Lung (tissue), 12 donors: ENCODE data around the gene VPS41. TPM values are rescaled to one million over a fixed set of nuclear protein-coding genes. Genes with fewer than 3 reads are reported as not detected.
A peak's percentile ranks its signal among the peaks of the same experiment; 100 is the strongest.

Experiments used
- ATAC-seq: fragments of 200-7000 bp; cut with Tn5 transposase; one replicate; pipeline ENCODE4 v1.9.1; 2020; ENCODE audit warnings: moderate number of reproducible peaks; ENCODE audit not compliant: insufficient read depth, low FRiP score
- DNase-seq, 3 donors: peaks; one replicate each; pipeline ENCODE4 v3.0.0-alpha.2; 2013 to 2017
- H3K27ac ChIP-seq, 2 donors: one replicate each; pipeline ENCODE4 v1.5.1; 2013; ENCODE audit warnings: mild to moderate bottlenecking in 2 of 2, moderate library complexity in 2 of 2, control low read depth in 1 of 2, inconsistent platforms in 1 of 2, low read depth in 1 of 2, low read length in 1 of 2
- H3K27me3 ChIP-seq, 3 donors: one replicate each; pipeline ENCODE4 v1.5.1; 2013; ENCODE audit warnings: low read length in 2 of 3; ENCODE audit not compliant: control insufficient read depth in 3 of 3, insufficient read depth in 3 of 3
- H3K36me3 ChIP-seq, 4 donors: one replicate each; pipeline ENCODE4 v1.5.1; 2013; ENCODE audit warnings: low read length in 4 of 4, mild to moderate bottlenecking in 1 of 4, moderate library complexity in 1 of 4; ENCODE audit not compliant: control insufficient read depth in 4 of 4, insufficient read depth in 4 of 4
- H3K4me1 ChIP-seq, 5 donors: one replicate each; pipeline ENCODE4 v1.5.1; 2013; ENCODE audit warnings: low read length in 5 of 5, mild to moderate bottlenecking in 2 of 5, moderate library complexity in 1 of 5; ENCODE audit not compliant: control insufficient read depth in 5 of 5, insufficient read depth in 5 of 5
- H3K4me3 ChIP-seq: one replicate; pipeline ENCODE4 v1.5.1; 2013; ENCODE audit warnings: mild to moderate bottlenecking, control low read depth, moderate library complexity
- H3K9ac ChIP-seq, 2 donors: one replicate each; pipeline ENCODE4 v1.5.1; 2013; ENCODE audit warnings: low read length in 2 of 2, control low read depth in 1 of 2; ENCODE audit not compliant: insufficient read depth in 1 of 2
- H3K9me3 ChIP-seq, 4 donors: one replicate each; pipeline ENCODE4 v1.5.1; 2013; ENCODE audit warnings: low read length in 3 of 4, mild to moderate bottlenecking in 1 of 4, moderate library complexity in 1 of 4; ENCODE audit not compliant: control insufficient read depth in 4 of 4, insufficient read depth in 3 of 4
- WGBS, 2 donors: extraction: QIAGEN DNeasy Blood & Tissue Kit; methylation state at CpG; one replicate each; pipeline ENCODE4 v1.1.7; 2013; 5-methylcytosine and 5-hydroxymethylcytosine counted together
- polyA plus RNA-seq, 2 donors: library from polyadenylated mRNA; stranded (reverse); fragments of 200-250 nt; gene quantifications; one replicate each; pipeline ENCODE4 v1.2.1, GENCODE V29; 2013
- total RNA-seq, 2 donors: library from RNA; depleted of rRNA in 1 of 2; stranded (reverse); fragments of >200 nt in 1 of 2; gene quantifications; one replicate each; pipeline ENCODE4 v1.2.1, GENCODE V29; 2014 to 2021
- TF ChIP-seq, protein P1 (sequence below): IDR thresholded peaks from 2 replicates; pipeline ENCODE4 v1.5.1; 2012; ENCODE audit warnings: mild to moderate bottlenecking; ENCODE audit errors: control extremely low read depth, extremely low read depth
- donor health status: control.
- donor health status: control.
- donor health status: Bipolar disorder and iron deficiency.
- donor health status: healthy.
- donor health status: DM: yes; HTN: yes; CAD: no.

VPS41 gene
- total and polyA plus RNA-seq, 4 donors = 13.8 to 88.6 (median 48.1) TPM

DNA sequence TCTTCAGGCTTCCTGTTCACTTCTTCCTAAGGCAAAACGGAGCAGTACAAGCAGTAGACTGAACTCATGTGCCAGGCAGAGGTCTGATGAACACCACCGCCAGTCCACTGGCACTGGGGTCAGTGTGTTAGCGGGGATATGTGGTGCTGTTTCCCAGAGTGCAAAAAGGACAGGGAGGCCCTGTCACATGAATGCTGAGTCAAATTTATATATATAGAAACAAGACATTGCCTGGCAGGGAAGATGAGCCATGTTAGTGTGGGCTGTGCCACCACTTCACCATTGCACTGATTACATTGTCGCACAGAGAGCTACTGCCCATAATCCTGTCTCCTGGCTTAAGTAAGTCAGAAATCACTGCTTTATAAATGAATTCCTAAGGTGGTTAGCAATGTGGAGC, 155.6 kb downstream of the VPS41 start:
- Histone ChIP-seq H3K27ac (peak overlapping the region in 1 of 2 donors; percentile 61), H3K36me3 (peaks cover 10 to 19% (median 14%) of the 10 kb centered on the region in 4 donors), H3K9ac (no peak overlapping the region), H3K4me3 (no peak overlapping the region), H3K4me1 (peaks cover 0 to 3% (median 0%) of the 10 kb centered on the region in 5 donors), H3K9me3 (no peaks in the 10 kb centered on the region), H3K27me3 (no peaks in the 10 kb centered on the region)
- ATAC-seq (no peak), DNase-seq (no peak)
- TF ChIP-seq, protein P1, sequence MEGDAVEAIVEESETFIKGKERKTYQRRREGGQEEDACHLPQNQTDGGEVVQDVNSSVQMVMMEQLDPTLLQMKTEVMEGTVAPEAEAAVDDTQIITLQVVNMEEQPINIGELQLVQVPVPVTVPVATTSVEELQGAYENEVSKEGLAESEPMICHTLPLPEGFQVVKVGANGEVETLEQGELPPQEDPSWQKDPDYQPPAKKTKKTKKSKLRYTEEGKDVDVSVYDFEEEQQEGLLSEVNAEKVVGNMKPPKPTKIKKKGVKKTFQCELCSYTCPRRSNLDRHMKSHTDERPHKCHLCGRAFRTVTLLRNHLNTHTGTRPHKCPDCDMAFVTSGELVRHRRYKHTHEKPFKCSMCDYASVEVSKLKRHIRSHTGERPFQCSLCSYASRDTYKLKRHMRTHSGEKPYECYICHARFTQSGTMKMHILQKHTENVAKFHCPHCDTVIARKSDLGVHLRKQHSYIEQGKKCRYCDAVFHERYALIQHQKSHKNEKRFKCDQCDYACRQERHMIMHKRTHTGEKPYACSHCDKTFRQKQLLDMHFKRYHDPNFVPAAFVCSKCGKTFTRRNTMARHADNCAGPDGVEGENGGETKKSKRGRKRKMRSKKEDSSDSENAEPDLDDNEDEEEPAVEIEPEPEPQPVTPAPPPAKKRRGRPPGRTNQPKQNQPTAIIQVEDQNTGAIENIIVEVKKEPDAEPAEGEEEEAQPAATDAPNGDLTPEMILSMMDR = no peak
- WGBS, 2 donors = 95 to 97% methylated on average over 4 of the region's 4 CpGs

DNA sequence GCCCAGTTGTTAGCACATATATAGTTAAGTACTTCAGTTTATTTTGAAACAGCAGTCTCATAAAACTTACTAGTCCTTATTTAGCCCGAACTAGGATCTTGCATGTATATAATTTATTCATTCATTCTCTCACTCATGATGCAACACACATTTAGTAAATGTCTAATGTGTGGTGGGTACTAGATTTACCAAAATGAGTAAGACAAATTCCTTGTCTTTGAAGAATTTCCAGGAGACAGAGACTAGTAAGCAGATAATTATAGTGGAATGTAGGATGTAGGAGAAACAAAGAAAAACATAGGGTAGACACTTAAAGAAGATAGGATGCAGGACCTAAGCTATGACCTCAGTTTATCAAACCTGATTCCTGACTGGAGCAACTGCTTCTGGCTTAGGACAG, 157.6 kb downstream of the VPS41 start:
- H3K36me3 ChIP-seq = peaks cover 9 to 16% (median 11%) of the 10 kb centered on the region in 4 donors
- TF ChIP-seq, protein P1 = no peak
- 96 to 100% methylated on average over 1 of the region's 1 CpG for WGBS, 2 donors

DNA sequence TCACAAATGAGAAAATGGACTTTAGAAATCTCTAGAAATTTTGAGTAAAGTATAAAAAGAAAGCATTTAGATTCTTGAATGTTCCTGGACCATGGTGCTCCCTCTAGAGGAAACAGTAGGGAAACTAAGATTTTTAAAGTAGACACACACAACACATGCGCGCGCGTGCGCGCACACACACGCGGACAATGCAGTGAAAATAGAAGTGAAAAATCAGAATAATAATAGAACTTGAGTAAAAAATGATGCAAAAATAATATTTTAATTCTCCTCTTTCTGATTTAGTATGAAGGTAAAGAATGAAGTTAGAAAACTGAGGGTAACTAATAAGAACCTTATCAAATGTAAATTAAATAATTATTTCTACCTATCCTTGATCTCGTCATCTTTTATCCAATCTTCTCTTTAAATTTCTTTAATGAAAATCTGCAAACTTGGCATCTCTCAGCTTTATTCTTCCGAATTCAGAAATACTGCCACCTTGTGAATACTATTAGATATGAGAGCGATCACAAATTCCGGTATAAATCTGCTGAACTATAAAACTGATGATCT, 160.9 kb downstream of the VPS41 start:
- TF ChIP-seq, protein P1 = no peak
- no peak for ATAC-seq
- 93 to 97% methylated on average over 12 of the region's 12 CpGs for WGBS, 2 donors
- no peaks in the 10 kb centered on the region for H3K9me3 ChIP-seq
- no peaks in the 10 kb centered on the region for H3K27me3 ChIP-seq
- DNase-seq = peak in 2 of 3 donors; percentile 31 to 36
- peaks cover 0 to 3% (median 0%) of the 10 kb centered on the region in 5 donors for H3K4me1 ChIP-seq
- no peak overlapping the region for H3K27ac ChIP-seq
- H3K9ac ChIP-seq = no peak overlapping the region
- H3K4me3 ChIP-seq = no peak overlapping the region
- peaks cover 12 to 15% (median 12%) of the 10 kb centered on the region in 4 donors for H3K36me3 ChIP-seq

More for the DNA sequence above, 157.6 kb downstream of the VPS41 start:
- no peaks in the 10 kb centered on the region for H3K9me3 ChIP-seq
- ATAC-seq (no peak), DNase-seq (no peak)
- no peak overlapping the region for H3K4me3 ChIP-seq
- no peak overlapping the region for H3K9ac ChIP-seq
- H3K4me1 ChIP-seq = peaks cover 0 to 3% (median 0%) of the 10 kb centered on the region in 5 donors
- no peak overlapping the region for H3K27ac ChIP-seq
- H3K27me3 ChIP-seq = no peaks in the 10 kb centered on the region

GRCh38 chr7:38746438-38746837, 162.6 kb downstream of the VPS41 start:
- no peak for ATAC-seq
- no peak for DNase-seq
- Histone ChIP-seq H3K27ac (no peak overlapping the region), H3K36me3 (peaks cover 5 to 12% (median 8%) of the 10 kb centered on the region in 4 donors), H3K27me3 (no peaks in the 10 kb centered on the region), H3K9me3 (no peaks in the 10 kb centered on the region), H3K4me1 (no peaks in the 10 kb centered on the region), H3K9ac (no peak overlapping the region), H3K4me3 (no peak overlapping the region)
- WGBS, 2 donors = 88 to 90% methylated on average over 7 of the region's 7 CpGs
- TF ChIP-seq, protein P1 = no peak
